Left lung (tissue), 10 donors: ENCODE measurements around the gene TTC34. TPM values are rescaled to one million over a fixed set of nuclear protein-coding genes. Genes with fewer than 3 reads are reported as not detected.
"Not testable (repeated sequence)": the region's sequence is repeated elsewhere in the genome, so short reads cannot be mapped to it uniquely, and the experiment has no call there.

Source experiments
- ATAC-seq: fragments of 200-7000 bp; cut with Tn5 transposase; one replicate; pipeline ENCODE4 v1.9.1; 2020; ENCODE audit warnings: moderate library complexity
- DNase-seq, 4 donors: peaks; one replicate each; pipeline ENCODE4 v3.0.0-alpha.2; 2013 to 2020
- H3K27ac ChIP-seq, 2 donors: fragments of 200-600 bp; sonication (generic) in 1 of 2; one replicate each; pipeline versions ENCODE4 v1.5.0 to v1.8.0; 2020 to 2021
- H3K27me3 ChIP-seq, 2 donors: fragments of 200-600 bp; sonication (generic) in 1 of 2; one replicate each; pipeline versions ENCODE4 v1.5.0 to v1.8.0; 2020 to 2021
- H3K36me3 ChIP-seq, 2 donors: fragments of 200-600 bp; sonication (generic) in 1 of 2; one replicate each; pipeline versions ENCODE4 v1.5.0 to v1.8.0; 2020 to 2021
- H3K4me1 ChIP-seq, 2 donors: fragments of 200-600 bp; one replicate each; pipeline ENCODE4 v1.8.0; 2021
- H3K4me3 ChIP-seq, 2 donors: fragments of 200-600 bp; sonication (generic) in 1 of 2; one replicate each; pipeline versions ENCODE4 v1.5.0 to v1.8.0; 2020 to 2021; ENCODE audit warnings: mild to moderate bottlenecking in 1 of 2
- H3K9me3 ChIP-seq, 2 donors: fragments of 200-600 bp; sonication (generic) in 1 of 2; one replicate each; pipeline versions ENCODE4 v1.5.0 to v1.8.0; 2020 to 2021
- CTCF ChIP-seq, 2 donors: fragments of 200-600 bp; sonication (generic) in 1 of 2; IDR thresholded peaks; one replicate each; pipeline versions ENCODE4 v1.5.0 to v1.8.0; 2021; ENCODE audit warnings: antibody characterized with exemption in 2 of 2
- intact Hi-C, 2 donors: fragments of 100-400 bp; cut with DNase I; formaldehyde crosslinking; loops; one replicate each; pipeline versions ENCODE4 v1.11.2 to v1.14.2; 2022
- polyA plus RNA-seq, 6 donors: library from polyadenylated mRNA; unstranded; fragments of 120-200 nt; gene quantifications; one replicate each; pipeline ENCODE4 v1.2.1, GENCODE V29; 2013; ENCODE audit not compliant: insufficient read length in 6 of 6
- total RNA-seq, 2 donors: library from RNA; stranded (reverse); fragmentation: NEBNext Ultra II Directional; extraction: Animal tissue kit (Norgen Biotek cat#: 25700); gene quantifications; one replicate each; pipeline ENCODE4 v1.2.1, GENCODE V29; 2021
- donor health status: DM: no; HTN: yes; CAD: no.
- donor health status: DM: no; HTN: no; CAD: no.

TTC34 gene
- total and polyA plus RNA-seq, 8 donors, result 0.44 to 1.2 (median 0.69) TPM

DNA sequence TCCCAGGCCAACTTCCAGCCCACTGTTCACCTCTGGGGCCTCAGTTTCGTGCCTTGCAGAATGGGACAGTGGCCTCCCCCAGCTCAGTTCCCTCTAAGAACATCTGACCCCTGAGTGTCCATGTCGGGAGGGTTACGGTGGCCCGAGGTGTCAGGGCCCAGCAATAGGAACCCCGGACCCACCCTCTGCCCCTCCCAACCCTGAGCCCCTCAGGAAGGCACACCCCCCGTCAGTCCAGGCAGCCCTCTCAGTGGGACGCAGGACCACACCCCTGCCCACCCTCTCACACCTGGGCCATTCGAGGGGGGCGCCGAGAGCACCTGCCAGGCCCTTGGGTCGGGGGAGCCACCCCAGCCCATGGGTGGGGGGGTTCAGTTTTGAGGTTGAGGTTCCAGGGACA, 447 bp downstream of the TTC34 start:
- TF ChIP-seq CTCF (IDR thresholded peaks at IDR 0.05), result no peak
- H3K4me1 ChIP-seq, result no peaks in the 10 kb centered on the region
- H3K9me3 ChIP-seq, result no peaks in the 10 kb centered on the region
- ATAC-seq, result no peak
- peaks cover 0 to 78% of the 10 kb centered on the region in 2 donors for H3K27me3 ChIP-seq
- intact Hi-C loops, result no loop called here
- no peak overlapping the region for H3K27ac ChIP-seq
- H3K4me3 ChIP-seq, result no peak overlapping the region
- peak in 1 of 4 donors; percentile 51 for DNase-seq
- H3K36me3 ChIP-seq, result no peaks in the 10 kb centered on the region

GRCh38 chr1:2800664-2801045, 838 bp downstream of the TTC34 start:
- no peak for ATAC-seq
- no peaks in the 10 kb centered on the region for H3K36me3 ChIP-seq

DNA sequence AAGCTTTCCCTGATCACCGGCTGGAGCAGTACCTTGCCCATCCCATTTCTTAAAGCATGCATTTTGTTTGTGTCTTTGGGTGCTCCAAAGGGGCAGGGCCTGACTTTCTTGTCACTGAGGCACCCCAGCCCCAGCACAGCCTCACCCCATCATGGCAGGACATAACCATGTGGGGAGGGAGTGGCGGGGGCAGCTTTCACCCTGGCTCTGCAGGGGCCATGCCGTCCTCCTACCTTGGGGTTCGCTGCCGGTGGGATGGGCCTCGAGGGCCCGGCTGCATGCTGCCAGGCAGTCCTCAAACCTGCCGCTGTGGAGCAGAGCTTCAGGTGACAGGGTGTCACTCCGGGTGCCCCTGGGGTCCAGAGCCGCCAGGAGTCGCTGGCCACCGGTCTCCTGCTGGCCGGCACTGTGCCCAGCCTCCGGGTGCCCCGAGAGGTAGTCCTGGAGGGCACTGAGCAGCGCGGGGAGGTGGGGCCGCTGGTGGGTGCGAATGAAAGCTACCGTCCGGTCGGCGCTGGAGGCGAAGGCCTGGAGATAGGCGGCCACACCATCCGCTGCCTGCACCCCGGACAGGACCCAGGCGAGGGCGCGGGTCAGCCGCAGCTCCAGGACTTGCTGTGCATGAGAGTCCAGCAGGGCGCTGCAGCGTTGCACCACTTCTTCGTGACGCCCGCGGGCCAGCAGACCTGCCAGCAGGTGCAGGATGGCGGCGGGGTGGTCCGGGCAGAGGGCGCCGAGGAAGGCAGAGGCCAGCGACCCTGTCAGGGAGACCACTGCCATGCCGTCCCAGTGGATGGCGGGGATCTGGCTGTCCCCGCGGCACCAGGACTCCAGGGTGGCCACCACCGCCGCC, 1.5 kb downstream of the TTC34 start:
- Histone ChIP-seq H3K27me3 (peaks cover 0 to 68% of the 10 kb centered on the region in 2 donors), H3K4me1 (no peaks in the 10 kb centered on the region), H3K36me3 (no peaks in the 10 kb centered on the region), H3K27ac (no peak overlapping the region), H3K4me3 (no peak overlapping the region), H3K9me3 (peaks cover 0 to 4% of the 10 kb centered on the region in 2 donors)
- DNase-seq (peak in 1 of 4 donors; percentile 79), ATAC-seq (no peak)
- intact Hi-C loops, result no loop called here
- no peak for TF ChIP-seq CTCF (IDR thresholded peaks at IDR 0.05)

More at GRCh38 chr1:2800664-2801045, 838 bp downstream of the TTC34 start:
- H3K27me3 ChIP-seq, result peaks cover 0 to 74% of the 10 kb centered on the region in 2 donors
- no peaks in the 10 kb centered on the region for H3K9me3 ChIP-seq
- no peaks in the 10 kb centered on the region for H3K4me1 ChIP-seq
- intact Hi-C loops, result no loop called here
- TF ChIP-seq CTCF (IDR thresholded peaks at IDR 0.05), result no peak
- no peak overlapping the region for H3K4me3 ChIP-seq
- no peak for DNase-seq
- H3K27ac ChIP-seq, result no peak overlapping the region

DNA sequence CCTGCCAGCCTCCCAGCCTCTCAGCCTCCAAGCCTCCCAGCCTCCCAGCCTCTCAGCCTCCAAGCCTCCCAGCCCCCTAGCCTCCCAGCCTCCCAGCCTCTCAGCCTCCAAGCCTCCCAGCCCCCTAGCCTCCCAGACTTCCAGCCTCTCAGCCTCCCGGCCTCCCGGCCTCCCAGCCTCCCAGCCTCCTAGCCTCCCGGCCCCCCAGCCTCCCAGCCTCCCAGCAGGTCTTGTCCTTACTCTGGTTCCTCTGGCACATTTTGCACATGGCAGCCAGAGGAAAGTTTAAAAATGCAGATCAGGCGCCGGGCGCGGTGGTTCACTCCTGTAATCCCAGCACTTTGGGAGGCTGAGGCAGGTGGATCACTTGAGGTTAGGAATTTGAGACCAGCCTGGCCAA, 2.5 kb downstream of the TTC34 start:
- H3K27me3 ChIP-seq, result peaks cover 0 to 59% of the 10 kb centered on the region in 2 donors
- H3K4me1 ChIP-seq, ATAC-seq, H3K4me3 ChIP-seq, H3K36me3 ChIP-seq, intact Hi-C loops, H3K27ac ChIP-seq: not testable (repeated sequence)
- peaks cover 0 to 15% of the 10 kb centered on the region in 2 donors for H3K9me3 ChIP-seq
- peak in 1 of 4 donors; percentile 39 for DNase-seq

GRCh38 chr1:2797741-2798016, 3.8 kb downstream of the TTC34 start:
- intact Hi-C loops, result no loop called here
- peaks cover 0 to 55% of the 10 kb centered on the region in 2 donors for H3K27me3 ChIP-seq
- peaks cover 0 to 27% of the 10 kb centered on the region in 2 donors for H3K9me3 ChIP-seq
- no peak for DNase-seq
- no peaks in the 10 kb centered on the region for H3K4me1 ChIP-seq
- H3K36me3 ChIP-seq, result no peaks in the 10 kb centered on the region
- no peak overlapping the region for H3K27ac ChIP-seq
- no peak for ATAC-seq
- H3K4me3 ChIP-seq, result no peak overlapping the region
- TF ChIP-seq CTCF (IDR thresholded peaks at IDR 0.05), result no peak
